HEK293 (cell line): ENCODE results near the gene PPP6C.

Source experiments
- FEZF1 ChIP-seq: fragments of 450-650 bp; formaldehyde crosslinking; IDR thresholded peaks from 2 replicates; pipeline ENCODE4 v1.5.1; 2016; ENCODE audit warnings: missing biosample characterization, missing genetic modification characterization
- HOXA7 ChIP-seq: sonication (generic); formaldehyde crosslinking; IDR thresholded peaks from 2 replicates; pipeline ENCODE4 v1.8.1; 2022; ENCODE audit warnings: missing genetic modification reagents, borderline replicate concordance
- IKZF3 ChIP-seq: fragments of 450-650 bp; IDR thresholded peaks from 2 replicates; pipeline ENCODE4 v1.5.0; 2018; ENCODE audit warnings: missing biosample characterization, mild to moderate bottlenecking, missing genetic modification characterization, moderate library complexity
- KLF16 ChIP-seq: fragments of 450-650 bp; formaldehyde crosslinking; IDR thresholded peaks from 2 replicates; pipeline ENCODE4 v1.5.1; 2017; ENCODE audit warnings: missing biosample characterization, missing genetic modification characterization
- MZF1 ChIP-seq: fragments of 450-650 bp; formaldehyde crosslinking; IDR thresholded peaks from 2 replicates; pipeline ENCODE4 v1.5.1; 2017; ENCODE audit warnings: missing biosample characterization, missing genetic modification characterization, borderline replicate concordance
- OSR2 ChIP-seq: fragments of 450-650 bp; formaldehyde crosslinking; IDR thresholded peaks from 2 replicates; pipeline ENCODE4 v1.5.1; 2016; ENCODE audit warnings: missing biosample characterization, missing genetic modification characterization
- TRIM28 ChIP-seq: IDR thresholded peaks from 2 replicates; pipeline ENCODE4 v1.6.1; 2011; ENCODE audit warnings: low read length, control low read depth, borderline replicate concordance
- WT1 ChIP-seq: fragments of 450-650 bp; formaldehyde crosslinking; IDR thresholded peaks from 2 replicates; pipeline ENCODE4 v1.5.1; 2016; ENCODE audit warnings: missing biosample characterization, missing genetic modification characterization
- ZBTB7A ChIP-seq: fragments of 450-650 bp; formaldehyde crosslinking; IDR thresholded peaks from 2 replicates; pipeline ENCODE4 v1.5.1; 2016; ENCODE audit warnings: low read depth, missing biosample characterization, missing genetic modification characterization
- ZNF223 ChIP-seq: fragments of 450-650 bp; formaldehyde crosslinking; IDR thresholded peaks from 2 replicates; pipeline ENCODE4 v1.5.1; 2016; ENCODE audit warnings: missing biosample characterization, missing genetic modification characterization
- ZNF394 ChIP-seq: fragments of 450-650 bp; formaldehyde crosslinking; IDR thresholded peaks from 2 replicates; pipeline ENCODE4 v1.5.1; 2016; ENCODE audit warnings: missing biosample characterization, missing genetic modification characterization, mild to moderate bottlenecking, moderate library complexity, borderline replicate concordance
- ZNF521 ChIP-seq: fragments of 450-650 bp; formaldehyde crosslinking; IDR thresholded peaks from 2 replicates; pipeline ENCODE4 v1.5.1; 2017; ENCODE audit warnings: missing biosample characterization, mild to moderate bottlenecking, missing genetic modification characterization
- ZNF560 ChIP-seq: fragments of 450-650 bp; formaldehyde crosslinking; IDR thresholded peaks from 2 replicates; pipeline ENCODE4 v1.5.1; 2017; ENCODE audit warnings: missing biosample characterization, missing genetic modification characterization, borderline replicate concordance
- ZNF561 ChIP-seq: fragments of 450-650 bp; IDR thresholded peaks from 2 replicates; pipeline ENCODE4 v1.5.1; 2018; ENCODE audit warnings: missing biosample characterization, missing genetic modification characterization, borderline replicate concordance
- ZNF776 ChIP-seq: fragments of 450-650 bp; formaldehyde crosslinking; IDR thresholded peaks from 2 replicates; pipeline ENCODE4 v1.5.0; 2017; ENCODE audit warnings: missing biosample characterization, missing genetic modification characterization, borderline replicate concordance
- ZNF777 ChIP-seq: fragments of 450-650 bp; formaldehyde crosslinking; IDR thresholded peaks from 2 replicates; pipeline ENCODE4 v1.5.1; 2017; ENCODE audit warnings: missing biosample characterization, missing genetic modification characterization, borderline replicate concordance
- ZNF785 ChIP-seq: fragments of 450-650 bp; formaldehyde crosslinking; IDR thresholded peaks from 2 replicates; pipeline ENCODE4 v1.5.1; 2016; ENCODE audit warnings: missing biosample characterization, missing genetic modification characterization
- ZNF792 ChIP-seq: fragments of 450-650 bp; formaldehyde crosslinking; IDR thresholded peaks from 2 replicates; pipeline ENCODE4 v1.5.1; 2016; ENCODE audit warnings: missing biosample characterization, missing genetic modification characterization
- ZNF830 ChIP-seq: fragments of 450-650 bp; IDR thresholded peaks from 2 replicates; pipeline ENCODE4 v1.5.0; 2018; ENCODE audit warnings: missing biosample characterization, missing genetic modification characterization, low read depth, mild to moderate bottlenecking, moderate library complexity
- TF ChIP-seq, protein P1 (sequence below): fragments of 450-650 bp; formaldehyde crosslinking; optimal IDR thresholded peaks from 2 replicates; pipeline ENCODE3; 2016; ENCODE audit warnings: missing biosample characterization, mild to moderate bottlenecking, missing genetic modification characterization
- TF ChIP-seq, protein P2 (sequence below): fragments of 450-650 bp; formaldehyde crosslinking; IDR thresholded peaks from 2 replicates; pipeline ENCODE4 v1.5.1; 2016; ENCODE audit warnings: missing biosample characterization, missing genetic modification characterization, borderline replicate concordance
- TF ChIP-seq, protein P3 (sequence below): fragments of 450-650 bp; formaldehyde crosslinking; IDR thresholded peaks from 2 replicates; pipeline ENCODE4 v1.5.0; 2017; ENCODE audit warnings: missing biosample characterization, missing genetic modification characterization, borderline replicate concordance
- TF ChIP-seq, protein P4 (sequence below): fragments of 450-650 bp; formaldehyde crosslinking; IDR thresholded peaks from 2 replicates; pipeline ENCODE4 v1.5.1; 2017; ENCODE audit warnings: missing biosample characterization, missing genetic modification characterization
- TF ChIP-seq, protein P5 (sequence below): fragments of 450-650 bp; formaldehyde crosslinking; IDR thresholded peaks from 2 replicates; pipeline ENCODE4 v1.5.1; 2016; ENCODE audit warnings: missing biosample characterization, missing genetic modification characterization
- TF ChIP-seq, protein P6 (sequence below): fragments of 450-650 bp; IDR thresholded peaks from 2 replicates; pipeline ENCODE4 v1.5.1; 2018; ENCODE audit warnings: missing biosample characterization, missing genetic modification characterization
- TF ChIP-seq, protein P7 (sequence below): fragments of 450-650 bp; formaldehyde crosslinking; IDR thresholded peaks from 2 replicates; pipeline ENCODE4 v1.5.1; 2016; ENCODE audit warnings: missing biosample characterization, missing genetic modification characterization, low read depth

The PPP6C gene

DNA sequence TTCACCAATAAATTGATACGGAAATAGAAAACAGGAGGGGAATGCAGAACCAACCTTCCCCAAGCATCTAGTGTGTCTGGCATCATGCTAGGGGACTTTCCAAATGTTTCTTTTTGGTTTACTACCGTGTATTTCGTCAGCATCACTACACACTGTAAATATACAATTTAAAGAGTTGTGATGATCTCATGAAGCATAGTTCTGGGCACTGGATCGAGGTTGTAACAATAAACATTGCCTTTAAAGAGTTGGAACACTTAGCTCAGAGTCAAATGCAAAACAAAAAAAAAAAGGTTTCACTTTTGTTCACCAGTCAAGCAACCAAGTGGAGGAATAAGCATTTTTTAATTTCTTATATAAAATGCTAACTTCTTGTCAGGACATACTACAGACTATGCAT lies 43.4 kb downstream of the PPP6C start (continued):
- TF ChIP-seq ZNF521 (tag by site-specific recombination): no peak
- no peak for TF ChIP-seq HOXA7 (CRISPR knock-in tag)
- no peak for TF ChIP-seq ZNF560
- no peak for TF ChIP-seq ZNF792
- TF ChIP-seq OSR2 (tag by site-specific recombination): peak; percentile 55; the same call in 1 of the 2 replicates
- TF ChIP-seq ZNF777 (tag by site-specific recombination): no peak
- TF ChIP-seq, protein P1, sequence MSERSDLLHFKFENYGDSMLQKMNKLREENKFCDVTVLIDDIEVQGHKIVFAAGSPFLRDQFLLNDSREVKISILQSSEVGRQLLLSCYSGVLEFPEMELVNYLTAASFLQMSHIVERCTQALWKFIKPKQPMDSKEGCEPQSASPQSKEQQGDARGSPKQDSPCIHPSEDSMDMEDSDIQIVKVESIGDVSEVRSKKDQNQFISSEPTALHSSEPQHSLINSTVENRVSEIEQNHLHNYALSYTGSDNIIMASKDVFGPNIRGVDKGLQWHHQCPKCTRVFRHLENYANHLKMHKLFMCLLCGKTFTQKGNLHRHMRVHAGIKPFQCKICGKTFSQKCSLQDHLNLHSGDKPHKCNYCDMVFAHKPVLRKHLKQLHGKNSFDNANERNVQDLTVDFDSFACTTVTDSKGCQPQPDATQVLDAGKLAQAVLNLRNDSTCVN (tag by site-specific recombination): no peak
- TF ChIP-seq, protein P2, sequence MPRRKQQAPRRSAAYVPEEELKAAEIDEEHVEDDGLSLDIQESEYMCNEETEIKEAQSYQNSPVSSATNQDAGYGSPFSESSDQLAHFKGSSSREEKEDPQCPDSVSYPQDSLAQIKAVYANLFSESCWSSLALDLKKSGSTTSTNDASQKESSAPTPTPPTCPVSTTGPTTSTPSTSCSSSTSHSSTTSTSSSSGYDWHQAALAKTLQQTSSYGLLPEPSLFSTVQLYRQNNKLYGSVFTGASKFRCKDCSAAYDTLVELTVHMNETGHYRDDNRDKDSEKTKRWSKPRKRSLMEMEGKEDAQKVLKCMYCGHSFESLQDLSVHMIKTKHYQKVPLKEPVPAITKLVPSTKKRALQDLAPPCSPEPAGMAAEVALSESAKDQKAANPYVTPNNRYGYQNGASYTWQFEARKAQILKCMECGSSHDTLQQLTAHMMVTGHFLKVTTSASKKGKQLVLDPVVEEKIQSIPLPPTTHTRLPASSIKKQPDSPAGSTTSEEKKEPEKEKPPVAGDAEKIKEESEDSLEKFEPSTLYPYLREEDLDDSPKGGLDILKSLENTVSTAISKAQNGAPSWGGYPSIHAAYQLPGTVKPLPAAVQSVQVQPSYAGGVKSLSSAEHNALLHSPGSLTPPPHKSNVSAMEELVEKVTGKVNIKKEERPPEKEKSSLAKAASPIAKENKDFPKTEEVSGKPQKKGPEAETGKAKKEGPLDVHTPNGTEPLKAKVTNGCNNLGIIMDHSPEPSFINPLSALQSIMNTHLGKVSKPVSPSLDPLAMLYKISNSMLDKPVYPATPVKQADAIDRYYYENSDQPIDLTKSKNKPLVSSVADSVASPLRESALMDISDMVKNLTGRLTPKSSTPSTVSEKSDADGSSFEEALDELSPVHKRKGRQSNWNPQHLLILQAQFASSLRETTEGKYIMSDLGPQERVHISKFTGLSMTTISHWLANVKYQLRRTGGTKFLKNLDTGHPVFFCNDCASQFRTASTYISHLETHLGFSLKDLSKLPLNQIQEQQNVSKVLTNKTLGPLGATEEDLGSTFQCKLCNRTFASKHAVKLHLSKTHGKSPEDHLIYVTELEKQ (tag by site-specific recombination): no peak
- TF ChIP-seq WT1 (tag by site-specific recombination): peak; percentile 38; the same call in 1 of the 2 replicates
- no peak for TF ChIP-seq ZNF776 (tag by site-specific recombination)
- TF ChIP-seq, protein P3, sequence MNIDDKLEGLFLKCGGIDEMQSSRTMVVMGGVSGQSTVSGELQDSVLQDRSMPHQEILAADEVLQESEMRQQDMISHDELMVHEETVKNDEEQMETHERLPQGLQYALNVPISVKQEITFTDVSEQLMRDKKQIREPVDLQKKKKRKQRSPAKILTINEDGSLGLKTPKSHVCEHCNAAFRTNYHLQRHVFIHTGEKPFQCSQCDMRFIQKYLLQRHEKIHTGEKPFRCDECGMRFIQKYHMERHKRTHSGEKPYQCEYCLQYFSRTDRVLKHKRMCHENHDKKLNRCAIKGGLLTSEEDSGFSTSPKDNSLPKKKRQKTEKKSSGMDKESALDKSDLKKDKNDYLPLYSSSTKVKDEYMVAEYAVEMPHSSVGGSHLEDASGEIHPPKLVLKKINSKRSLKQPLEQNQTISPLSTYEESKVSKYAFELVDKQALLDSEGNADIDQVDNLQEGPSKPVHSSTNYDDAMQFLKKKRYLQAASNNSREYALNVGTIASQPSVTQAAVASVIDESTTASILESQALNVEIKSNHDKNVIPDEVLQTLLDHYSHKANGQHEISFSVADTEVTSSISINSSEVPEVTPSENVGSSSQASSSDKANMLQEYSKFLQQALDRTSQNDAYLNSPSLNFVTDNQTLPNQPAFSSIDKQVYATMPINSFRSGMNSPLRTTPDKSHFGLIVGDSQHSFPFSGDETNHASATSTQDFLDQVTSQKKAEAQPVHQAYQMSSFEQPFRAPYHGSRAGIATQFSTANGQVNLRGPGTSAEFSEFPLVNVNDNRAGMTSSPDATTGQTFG (tag by site-specific recombination): no peak
- TF ChIP-seq, protein P4, sequence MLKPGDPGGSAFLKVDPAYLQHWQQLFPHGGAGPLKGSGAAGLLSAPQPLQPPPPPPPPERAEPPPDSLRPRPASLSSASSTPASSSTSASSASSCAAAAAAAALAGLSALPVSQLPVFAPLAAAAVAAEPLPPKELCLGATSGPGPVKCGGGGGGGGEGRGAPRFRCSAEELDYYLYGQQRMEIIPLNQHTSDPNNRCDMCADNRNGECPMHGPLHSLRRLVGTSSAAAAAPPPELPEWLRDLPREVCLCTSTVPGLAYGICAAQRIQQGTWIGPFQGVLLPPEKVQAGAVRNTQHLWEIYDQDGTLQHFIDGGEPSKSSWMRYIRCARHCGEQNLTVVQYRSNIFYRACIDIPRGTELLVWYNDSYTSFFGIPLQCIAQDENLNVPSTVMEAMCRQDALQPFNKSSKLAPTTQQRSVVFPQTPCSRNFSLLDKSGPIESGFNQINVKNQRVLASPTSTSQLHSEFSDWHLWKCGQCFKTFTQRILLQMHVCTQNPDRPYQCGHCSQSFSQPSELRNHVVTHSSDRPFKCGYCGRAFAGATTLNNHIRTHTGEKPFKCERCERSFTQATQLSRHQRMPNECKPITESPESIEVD (tag by site-specific recombination): peak; percentile 80
- no peak for TF ChIP-seq ZNF223 (tag by site-specific recombination)
- TF ChIP-seq KLF16 (tag by site-specific recombination): no peak
- TF ChIP-seq, protein P5, sequence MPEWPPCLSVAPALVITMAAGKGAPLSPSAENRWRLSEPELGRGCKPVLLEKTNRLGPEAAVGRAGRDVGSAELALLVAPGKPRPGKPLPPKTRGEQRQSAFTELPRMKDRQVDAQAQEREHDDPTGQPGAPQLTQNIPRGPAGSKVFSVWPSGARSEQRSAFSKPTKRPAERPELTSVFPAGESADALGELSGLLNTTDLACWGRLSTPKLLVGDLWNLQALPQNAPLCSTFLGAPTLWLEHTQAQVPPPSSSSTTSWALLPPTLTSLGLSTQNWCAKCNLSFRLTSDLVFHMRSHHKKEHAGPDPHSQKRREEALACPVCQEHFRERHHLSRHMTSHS (tag by site-specific recombination): no peak
- TF ChIP-seq ZNF785 (tag by site-specific recombination): no peak
- no peak for TF ChIP-seq ZNF561 (tag by site-specific recombination)
- TF ChIP-seq, protein P6, sequence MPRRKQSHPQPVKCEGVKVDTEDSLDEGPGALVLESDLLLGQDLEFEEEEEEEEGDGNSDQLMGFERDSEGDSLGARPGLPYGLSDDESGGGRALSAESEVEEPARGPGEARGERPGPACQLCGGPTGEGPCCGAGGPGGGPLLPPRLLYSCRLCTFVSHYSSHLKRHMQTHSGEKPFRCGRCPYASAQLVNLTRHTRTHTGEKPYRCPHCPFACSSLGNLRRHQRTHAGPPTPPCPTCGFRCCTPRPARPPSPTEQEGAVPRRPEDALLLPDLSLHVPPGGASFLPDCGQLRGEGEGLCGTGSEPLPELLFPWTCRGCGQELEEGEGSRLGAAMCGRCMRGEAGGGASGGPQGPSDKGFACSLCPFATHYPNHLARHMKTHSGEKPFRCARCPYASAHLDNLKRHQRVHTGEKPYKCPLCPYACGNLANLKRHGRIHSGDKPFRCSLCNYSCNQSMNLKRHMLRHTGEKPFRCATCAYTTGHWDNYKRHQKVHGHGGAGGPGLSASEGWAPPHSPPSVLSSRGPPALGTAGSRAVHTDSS (tag by site-specific recombination): no peak
- no peak for TF ChIP-seq TRIM28
- TF ChIP-seq ZNF830 (tag by site-specific recombination): no peak
- TF ChIP-seq IKZF3: 0 out of 2 replicates have a peak, but pooled peaks have one; percentile 9
- TF ChIP-seq MZF1 (tag by site-specific recombination): no peak
- no peak for TF ChIP-seq FEZF1
- no peak for TF ChIP-seq ZNF394 (tag by site-specific recombination)
- no peak for TF ChIP-seq ZBTB7A (tag by site-specific recombination)
- TF ChIP-seq, protein P7, sequence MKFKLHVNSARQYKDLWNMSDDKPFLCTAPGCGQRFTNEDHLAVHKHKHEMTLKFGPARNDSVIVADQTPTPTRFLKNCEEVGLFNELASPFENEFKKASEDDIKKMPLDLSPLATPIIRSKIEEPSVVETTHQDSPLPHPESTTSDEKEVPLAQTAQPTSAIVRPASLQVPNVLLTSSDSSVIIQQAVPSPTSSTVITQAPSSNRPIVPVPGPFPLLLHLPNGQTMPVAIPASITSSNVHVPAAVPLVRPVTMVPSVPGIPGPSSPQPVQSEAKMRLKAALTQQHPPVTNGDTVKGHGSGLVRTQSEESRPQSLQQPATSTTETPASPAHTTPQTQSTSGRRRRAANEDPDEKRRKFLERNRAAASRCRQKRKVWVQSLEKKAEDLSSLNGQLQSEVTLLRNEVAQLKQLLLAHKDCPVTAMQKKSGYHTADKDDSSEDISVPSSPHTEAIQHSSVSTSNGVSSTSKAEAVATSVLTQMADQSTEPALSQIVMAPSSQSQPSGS (tag by site-specific recombination): peak; percentile 54
